GM18873 (cell line): ENCODE results near the gene MOCOS.
"Not testable (repeated sequence)": the region's sequence is repeated elsewhere in the genome, so short reads cannot be mapped to it uniquely, and the experiment has no call there.

Experiments used
- ATAC-seq: cut with Tn5 transposase; IDR thresholded peaks from one replicate; pipeline ENCODE4 v1.9.1; 2021; ENCODE audit warnings: mild to moderate bottlenecking, moderate library complexity, moderate number of reproducible peaks; ENCODE audit not compliant: unreplicated experiment, low FRiP score

Gene MOCOS

DNA sequence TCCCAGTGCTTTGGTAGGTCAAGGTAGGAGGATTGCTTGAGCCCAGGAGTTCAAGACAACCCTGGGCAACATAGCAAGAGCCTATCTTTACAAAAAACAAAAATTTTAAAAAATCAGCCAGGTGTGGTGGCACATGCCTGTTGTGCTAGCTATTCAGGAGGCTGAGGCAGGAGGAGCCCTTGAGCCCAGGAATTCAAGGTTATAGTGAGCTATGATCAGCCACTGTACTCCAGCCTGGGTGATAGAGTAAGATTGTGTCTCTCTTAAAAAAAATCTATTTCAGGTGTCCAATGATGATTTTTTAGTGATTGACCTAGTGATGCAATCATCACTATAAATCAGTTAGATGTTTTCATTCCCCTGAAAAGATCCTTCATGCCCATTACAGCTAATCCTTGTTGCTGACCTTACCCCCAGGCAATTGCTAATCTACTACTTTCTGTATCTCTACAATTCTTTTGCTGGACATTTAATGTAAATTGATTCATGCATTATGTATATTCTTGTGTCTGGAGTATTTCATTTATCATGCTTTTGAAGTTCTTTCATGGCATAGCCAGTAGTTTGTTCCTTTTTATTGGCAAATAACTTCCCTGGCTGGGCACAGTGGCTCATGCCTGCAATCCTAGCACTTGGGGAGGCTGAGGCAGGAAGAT lies 10.3 kb downstream of the MOCOS start:
- no peak for ATAC-seq

DNA sequence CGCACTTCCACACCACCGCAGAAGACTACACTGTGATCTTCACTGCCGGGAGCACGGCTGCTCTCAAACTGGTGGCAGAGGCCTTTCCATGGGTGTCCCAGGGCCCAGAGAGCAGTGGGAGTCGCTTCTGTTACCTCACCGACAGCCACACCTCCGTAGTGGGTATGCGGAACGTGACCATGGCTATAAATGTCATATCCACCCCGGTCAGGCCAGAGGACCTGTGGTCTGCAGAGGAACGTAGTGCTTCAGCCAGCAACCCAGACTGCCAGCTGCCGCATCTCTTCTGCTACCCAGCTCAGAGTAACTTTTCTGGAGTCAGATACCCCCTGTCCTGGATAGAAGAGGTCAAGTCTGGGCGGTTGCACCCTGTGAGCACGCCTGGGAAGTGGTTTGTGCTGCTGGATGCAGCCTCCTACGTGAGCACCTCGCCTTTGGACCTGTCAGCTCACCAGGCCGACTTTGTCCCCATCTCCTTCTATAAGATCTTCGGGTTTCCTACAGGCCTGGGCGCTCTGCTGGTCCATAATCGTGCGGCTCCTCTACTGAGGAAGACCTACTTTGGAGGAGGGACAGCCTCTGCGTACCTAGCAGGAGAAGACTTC lies 12.5 kb downstream of the MOCOS start:
- no peak for ATAC-seq

DNA sequence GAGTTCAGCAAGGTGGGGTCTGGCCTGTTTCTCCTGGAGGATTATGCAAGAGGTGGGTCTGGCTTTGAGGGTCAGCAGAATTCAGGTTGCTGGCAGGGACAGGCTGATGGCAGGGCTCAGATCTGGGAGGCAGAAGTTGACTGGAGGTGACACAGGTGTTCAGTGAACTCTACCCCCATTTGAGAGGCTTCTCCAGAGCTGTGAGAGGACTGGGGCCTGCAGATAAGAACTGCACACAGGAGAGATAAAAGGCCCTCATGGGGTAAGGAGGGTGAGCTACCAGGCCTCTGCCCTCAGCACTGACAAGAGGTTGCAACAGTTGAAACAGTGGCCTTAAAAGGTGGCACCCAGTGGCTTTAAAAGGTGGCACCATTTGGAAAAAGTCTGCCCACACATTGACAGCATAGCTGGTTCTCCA lies 13.1 kb downstream of the MOCOS start:
- ATAC-seq = no peak

GRCh38 chr18:36201765-36202164 lies 14.5 kb downstream of the MOCOS start:
- ATAC-seq = no peak

GRCh38 chr18:36203360-36203895 lies 16.1 kb downstream of the MOCOS start:
- no peak for ATAC-seq

DNA sequence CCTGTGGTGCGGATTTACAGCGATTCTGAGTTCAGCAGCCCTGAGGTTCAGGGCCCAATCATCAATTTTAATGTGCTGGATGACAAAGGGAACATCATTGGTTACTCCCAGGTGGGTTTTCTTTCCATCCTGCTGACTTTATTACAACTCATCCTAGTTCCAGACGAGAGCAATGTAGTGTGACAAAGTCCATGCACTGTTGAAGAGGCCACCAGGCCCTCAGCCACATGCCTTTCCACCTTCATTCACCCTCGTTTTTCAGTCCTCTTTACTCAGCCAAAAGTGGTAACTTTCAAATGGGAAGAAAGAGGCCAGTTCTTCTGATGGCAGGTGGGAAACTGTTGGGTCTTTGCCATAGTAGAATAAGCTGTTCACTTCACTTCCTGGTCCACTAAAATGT lies 17.9 kb downstream of the MOCOS start:
- ATAC-seq = no peak

DNA sequence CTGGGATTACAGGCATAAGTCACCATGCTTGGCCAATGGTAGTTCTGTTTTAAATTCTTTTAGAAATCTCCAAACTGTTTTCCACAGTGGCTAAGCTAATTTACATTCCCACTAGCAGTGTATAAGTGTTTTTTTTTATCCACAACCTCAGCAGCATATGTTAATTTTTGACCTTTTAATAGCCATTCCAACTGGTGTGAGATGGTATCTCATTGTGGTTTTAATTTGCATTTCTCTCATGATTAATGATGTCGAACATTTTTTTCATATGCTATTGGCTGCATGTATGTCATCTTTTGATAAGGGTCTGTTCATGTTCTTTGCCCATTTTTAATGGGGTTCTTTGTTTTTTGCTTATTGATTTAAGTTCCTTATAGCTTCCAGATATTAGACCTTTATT lies 20.0 kb downstream of the MOCOS start:
- no peak for ATAC-seq

- ATAC-seq = not testable (repeated sequence)
Observed at GRCh38 chr18:36207969-36208368, 20.7 kb downstream of the MOCOS start.

GRCh38 chr18:36211612-36212065 lies 24.3 kb downstream of the MOCOS start:
- ATAC-seq = no peak

- ATAC-seq = no peak
Observed at GRCh38 chr18:36212301-36213171, 25.2 kb downstream of the MOCOS start.

DNA sequence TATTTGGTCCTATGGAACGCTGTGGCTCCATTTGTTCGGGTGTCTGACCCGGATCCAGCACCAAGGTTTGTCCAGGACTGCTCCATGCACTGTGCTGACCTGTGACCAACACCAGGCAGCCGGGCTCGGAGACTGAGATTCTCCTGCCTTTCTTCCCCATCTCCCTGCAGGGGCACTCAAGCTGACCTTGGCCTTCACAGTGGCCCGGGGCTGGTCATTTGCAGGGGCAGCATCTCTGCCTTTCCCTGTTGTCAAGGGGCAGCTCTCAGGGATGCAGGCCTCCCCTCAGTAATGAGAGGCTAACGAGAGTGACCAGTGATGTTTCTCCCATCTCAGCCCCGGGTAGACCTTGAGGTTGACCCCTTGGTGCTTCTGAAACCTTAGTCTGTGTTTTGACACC lies 27.5 kb downstream of the MOCOS start:
- ATAC-seq = no peak

- ATAC-seq = no peak
Observed at GRCh38 chr18:36215577-36215976, 28.3 kb downstream of the MOCOS start.

DNA sequence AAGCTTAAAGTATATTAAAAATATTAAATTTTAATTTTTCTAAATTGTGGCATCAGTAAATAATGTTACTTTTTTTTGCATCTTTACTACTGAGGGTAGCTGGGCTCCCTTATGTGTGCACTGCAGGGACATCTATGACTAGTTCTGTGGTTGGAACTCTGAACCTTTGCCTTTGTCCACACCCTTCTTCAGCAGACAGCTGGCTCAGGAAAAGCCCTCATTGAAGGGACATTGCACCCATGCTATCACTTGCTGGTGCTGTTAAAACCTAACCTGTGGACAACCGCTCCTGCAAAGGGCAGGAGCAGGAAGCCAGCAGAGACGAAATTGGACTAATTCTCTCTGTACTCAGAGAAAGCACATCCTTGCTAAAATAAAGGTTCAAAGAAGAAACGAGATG lies 30.1 kb downstream of the MOCOS start:
- no peak for ATAC-seq

- ATAC-seq = no peak
Observed at GRCh38 chr18:36229188-36229587, 41.9 kb downstream of the MOCOS start.

- ATAC-seq = not testable (repeated sequence)
Observed at GRCh38 chr18:36240510-36240909, 53.2 kb downstream of the MOCOS start.

DNA sequence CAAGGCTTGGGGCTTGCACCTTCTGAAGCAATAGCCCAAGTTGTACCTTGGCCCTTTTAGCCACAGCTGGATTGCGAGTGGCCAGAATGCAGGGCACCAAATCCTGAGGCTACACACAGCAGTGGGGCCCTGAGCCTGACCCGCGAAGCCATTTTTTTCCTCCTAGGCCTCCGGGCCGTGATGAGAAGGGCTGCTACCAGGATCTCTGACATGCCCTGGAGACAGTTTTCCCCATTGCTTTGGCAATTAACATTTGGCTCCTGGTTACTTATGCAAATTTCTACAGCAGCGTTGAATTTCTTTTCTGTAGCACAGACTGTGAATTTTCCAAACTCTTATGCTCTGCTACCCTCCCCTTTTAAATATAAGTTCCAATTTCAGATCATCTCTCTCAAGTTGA lies 54.5 kb downstream of the MOCOS start:
- ATAC-seq = no peak

DNA sequence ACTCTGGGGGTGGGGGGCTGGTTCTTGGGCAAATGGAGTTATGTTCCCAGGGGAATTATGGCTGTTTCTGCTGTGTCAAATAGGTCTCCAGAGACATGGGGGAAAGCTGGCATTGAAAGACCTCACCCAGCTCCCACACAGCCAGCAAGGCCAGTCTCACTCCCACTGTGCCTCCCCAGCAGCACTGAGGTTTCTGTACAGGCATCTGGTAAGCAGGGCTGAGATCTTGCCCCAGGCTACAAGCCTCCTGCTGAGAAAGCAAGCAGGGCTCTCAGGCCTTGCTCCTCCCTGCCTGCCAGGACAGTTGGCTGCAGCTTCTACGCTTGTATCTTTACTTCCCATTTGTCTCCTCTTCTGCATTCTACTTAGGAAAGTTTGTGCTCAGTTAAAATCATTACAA lies 59.7 kb downstream of the MOCOS start:
- no peak for ATAC-seq

DNA sequence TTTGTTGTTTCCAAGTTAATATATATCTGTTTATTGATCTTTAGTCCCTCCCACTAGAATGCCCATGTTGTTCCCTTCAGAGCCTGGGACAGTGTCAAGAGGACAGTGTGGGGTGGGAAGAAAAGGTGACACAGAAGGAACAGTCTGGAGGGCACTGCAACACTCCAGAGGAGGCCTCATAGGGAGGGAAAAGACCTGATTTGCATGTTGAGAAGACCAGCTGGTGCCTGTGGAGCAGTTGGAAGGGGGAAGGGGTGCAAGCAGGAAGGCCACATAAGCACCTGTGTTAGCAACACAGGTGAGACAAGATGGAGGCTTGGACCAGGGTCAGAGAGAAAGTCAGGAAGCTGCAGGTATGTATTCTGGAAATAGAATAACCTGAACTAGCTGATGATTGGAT lies 62.1 kb downstream of the MOCOS start:
- ATAC-seq = no peak

- no peak for ATAC-seq
Observed at GRCh38 chr18:36250827-36251226, 63.5 kb downstream of the MOCOS start.

GRCh38 chr18:36255072-36255698 lies 67.9 kb downstream of the MOCOS start:
- no peak for ATAC-seq

GRCh38 chr18:36256094-36256493 lies 68.8 kb downstream of the MOCOS start:
- ATAC-seq = no peak
